GM19099 (cell line): ENCODE results near the gene MIB1.

Experiments
- POLR2A ChIP-seq: IDR thresholded peaks from 3 replicates; pipeline ENCODE4 v1.6.1; 2011; ENCODE audit warnings: low read depth; ENCODE audit not compliant: insufficient read length; ENCODE audit errors: extremely low read depth

MIB1 gene

GRCh38 chr18:21833604-21834298 lies 93.2 kb downstream of the MIB1 start:
- no peak for TF ChIP-seq POLR2A

DNA sequence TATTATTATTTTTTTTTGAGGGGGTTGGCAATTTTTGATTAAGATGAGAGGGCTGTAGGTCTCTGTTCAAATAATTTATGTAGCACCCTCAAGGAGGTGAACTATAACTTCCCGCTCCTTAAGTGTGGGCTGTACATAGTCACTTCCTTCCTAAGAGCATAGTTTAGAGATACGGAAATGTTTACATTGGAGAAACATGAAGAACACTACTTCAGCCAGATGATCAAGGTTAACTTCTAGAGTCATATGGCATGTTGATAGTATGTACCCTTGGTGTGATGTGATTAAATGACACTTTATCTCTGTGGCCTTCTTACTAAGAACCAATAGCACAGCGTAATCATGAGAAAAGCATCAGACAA lies 93.7 kb downstream of the MIB1 start:
- TF ChIP-seq POLR2A, result no peak

GRCh38 chr18:21841570-21841969 lies 101.0 kb downstream of the MIB1 start:
- no peak for TF ChIP-seq POLR2A

- TF ChIP-seq POLR2A, result no peak
Measured at GRCh38 chr18:21843341-21843740, 102.7 kb downstream of the MIB1 start.

DNA sequence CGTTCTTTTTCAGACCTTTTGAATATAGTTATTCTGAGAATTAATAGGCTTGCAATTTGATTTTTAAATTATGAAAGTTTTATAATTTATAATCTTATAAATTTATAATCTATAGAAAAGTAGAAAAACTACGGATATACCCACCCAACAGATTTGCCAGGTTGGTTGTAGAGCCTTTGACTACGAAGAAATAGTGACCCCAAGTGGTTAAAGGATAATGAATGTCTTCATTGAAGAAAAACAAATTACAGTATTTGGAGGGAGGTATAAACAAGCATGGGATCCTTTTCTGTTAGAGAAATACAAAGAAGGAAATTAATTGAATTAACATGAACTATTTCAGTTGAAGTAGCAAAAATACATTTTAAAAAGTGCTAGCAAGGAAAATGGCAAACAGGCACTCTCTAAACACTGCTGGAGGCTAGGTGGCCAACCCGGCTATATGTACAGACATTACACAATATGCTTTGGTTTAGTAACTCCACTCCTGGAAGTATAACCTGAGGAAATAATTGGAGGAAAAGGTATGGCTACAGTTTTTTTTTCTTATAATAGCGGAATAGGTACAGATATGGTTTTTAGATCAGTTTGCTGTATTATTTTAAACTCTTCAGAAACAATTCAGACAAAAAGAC lies 110.9 kb downstream of the MIB1 start:
- TF ChIP-seq POLR2A, result no peak

GRCh38 chr18:21853016-21853415 lies 112.4 kb downstream of the MIB1 start:
- TF ChIP-seq POLR2A, result no peak

DNA sequence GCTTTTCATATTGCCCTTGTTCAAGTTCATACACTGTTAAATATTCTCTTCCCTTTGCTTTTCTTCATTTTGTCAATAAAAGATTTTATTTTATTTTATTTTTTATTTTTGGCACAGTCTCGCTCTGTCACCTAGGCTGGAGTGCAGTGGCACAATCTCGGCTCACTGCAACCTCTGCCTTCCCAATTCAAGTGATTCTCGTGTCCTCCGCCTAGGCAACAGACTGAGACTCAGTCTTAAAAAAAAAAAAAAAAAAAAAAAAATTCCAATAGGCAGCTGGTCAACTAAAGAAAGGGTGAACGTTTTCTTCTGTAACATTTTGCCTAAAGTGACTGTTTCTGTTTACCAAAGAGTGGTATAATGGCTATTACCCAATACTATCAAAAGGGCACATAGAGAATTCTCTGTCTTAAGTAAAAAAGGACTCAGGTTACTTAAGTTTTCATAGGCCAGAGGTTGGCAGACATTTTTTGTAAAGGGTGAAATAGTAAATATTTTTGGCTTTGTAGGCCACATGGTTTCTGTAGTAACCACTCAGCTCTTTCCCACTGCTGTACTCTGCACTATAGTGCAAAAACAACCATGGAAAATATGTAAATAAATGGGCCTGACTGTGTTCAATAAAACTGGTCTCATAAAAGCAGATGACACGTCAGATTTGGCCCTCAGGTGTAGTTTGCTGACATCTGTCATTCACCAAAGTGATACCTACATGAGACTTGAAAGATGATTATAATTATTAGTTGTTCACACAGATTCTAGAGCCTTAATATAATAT lies 113.4 kb downstream of the MIB1 start:
- no peak for TF ChIP-seq POLR2A

GRCh38 chr18:21855432-21855831 lies 114.8 kb downstream of the MIB1 start:
- TF ChIP-seq POLR2A, result no peak

GRCh38 chr18:21857871-21858270 lies 117.3 kb downstream of the MIB1 start:
- no peak for TF ChIP-seq POLR2A

GRCh38 chr18:21858544-21858943 lies 118.0 kb downstream of the MIB1 start:
- TF ChIP-seq POLR2A, result no peak

DNA sequence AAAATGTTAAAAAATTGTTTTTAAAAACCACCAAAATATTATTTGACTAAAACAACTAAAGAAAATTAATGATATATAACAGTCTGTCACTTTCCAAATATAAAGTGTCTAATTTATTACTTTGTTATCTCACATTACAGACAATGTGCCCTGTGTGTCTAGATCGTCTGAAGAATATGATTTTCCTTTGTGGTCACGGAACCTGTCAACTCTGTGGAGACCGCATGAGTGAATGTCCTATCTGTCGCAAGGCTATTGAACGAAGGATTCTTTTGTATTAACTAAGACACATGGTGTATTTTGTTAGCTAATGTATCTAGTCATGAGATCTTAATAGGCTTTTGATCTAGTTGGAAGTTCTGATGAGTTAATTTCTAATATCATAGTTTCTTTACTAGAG lies 123.8 kb downstream of the MIB1 start:
- no peak for TF ChIP-seq POLR2A

- no peak for TF ChIP-seq POLR2A
Measured at GRCh38 chr18:21865043-21865442, 124.5 kb downstream of the MIB1 start.

DNA sequence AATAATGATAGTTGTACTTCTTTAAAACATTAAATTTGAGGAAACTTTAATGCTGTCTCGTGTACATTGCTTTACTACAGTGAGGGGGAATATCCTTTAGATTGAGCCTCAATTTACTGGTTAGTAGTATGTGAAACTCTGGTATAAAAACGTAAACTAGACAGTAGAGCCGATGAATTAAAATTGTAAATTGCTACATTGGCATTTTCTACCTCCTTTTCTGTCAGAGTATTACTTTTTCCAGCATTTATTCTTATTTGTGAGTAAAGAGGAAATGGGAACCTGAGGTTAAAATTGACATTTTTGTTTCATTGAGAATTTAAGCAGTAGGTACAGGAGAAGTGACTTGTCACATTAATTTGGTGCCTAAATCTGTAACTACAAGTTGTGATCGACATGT lies 128.2 kb downstream of the MIB1 start:
- TF ChIP-seq POLR2A, result no peak

DNA sequence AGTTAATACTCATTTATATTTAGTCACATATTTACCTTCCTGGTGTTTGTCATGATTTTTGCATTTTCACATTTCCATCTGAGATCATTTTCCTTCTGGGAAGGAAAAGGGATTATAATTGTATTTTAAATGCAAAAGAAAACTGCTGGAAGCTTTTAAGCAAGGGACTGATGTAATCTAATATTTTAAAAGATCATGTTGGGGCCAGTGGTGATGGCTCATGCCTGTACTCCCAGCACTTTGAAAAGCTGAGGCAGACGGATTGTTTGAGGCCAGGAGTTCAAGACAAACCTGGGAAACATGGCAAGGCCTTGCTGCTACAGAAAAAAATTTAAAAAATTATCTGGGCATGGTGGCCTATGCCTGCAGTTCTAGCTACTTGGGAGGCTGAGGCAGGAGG lies 149.0 kb downstream of the MIB1 start:
- no peak for TF ChIP-seq POLR2A

DNA sequence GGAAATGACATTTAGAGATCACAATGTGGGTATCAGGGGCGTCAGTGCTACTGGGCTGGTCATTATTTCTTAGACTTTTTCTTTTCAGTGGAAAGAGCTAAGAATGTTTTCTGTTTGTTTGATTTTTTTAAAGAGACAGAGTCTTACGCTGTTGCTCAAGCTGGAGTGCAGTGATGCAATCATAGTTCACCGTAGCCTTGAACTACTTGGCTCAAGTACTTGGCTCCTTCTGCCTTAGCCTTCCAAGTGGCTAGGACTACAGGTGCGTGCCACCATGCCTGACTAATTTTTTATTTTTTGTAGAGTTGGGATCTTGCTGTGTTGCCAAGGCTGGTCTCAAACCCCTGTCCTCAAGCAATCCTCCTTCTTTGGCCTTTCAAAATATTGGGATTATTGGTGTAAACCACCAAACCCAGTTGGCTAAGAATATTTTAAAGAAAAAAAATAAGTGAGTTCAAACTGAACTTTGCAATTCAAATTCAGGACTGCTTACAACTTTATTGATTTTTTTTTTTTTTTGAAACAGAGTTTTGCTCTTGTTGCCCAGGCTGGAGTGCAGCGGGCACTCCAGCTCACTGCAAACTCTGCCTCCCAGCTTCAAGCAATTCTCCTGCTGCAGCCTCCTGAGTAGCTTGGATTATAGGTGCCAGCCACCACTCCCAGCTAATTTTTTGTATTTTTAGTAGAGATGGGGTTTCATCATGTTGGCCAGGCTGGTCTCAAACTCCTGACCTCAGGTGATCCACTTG lies 154.2 kb downstream of the MIB1 start:
- TF ChIP-seq POLR2A, result no peak
